ENCODE data around the gene KATNB1.

GRCh38 chr16:57770361-57770760 lies 34.8 kb downstream of the KATNB1 start:
- TF ChIP-seq, protein P1, sequence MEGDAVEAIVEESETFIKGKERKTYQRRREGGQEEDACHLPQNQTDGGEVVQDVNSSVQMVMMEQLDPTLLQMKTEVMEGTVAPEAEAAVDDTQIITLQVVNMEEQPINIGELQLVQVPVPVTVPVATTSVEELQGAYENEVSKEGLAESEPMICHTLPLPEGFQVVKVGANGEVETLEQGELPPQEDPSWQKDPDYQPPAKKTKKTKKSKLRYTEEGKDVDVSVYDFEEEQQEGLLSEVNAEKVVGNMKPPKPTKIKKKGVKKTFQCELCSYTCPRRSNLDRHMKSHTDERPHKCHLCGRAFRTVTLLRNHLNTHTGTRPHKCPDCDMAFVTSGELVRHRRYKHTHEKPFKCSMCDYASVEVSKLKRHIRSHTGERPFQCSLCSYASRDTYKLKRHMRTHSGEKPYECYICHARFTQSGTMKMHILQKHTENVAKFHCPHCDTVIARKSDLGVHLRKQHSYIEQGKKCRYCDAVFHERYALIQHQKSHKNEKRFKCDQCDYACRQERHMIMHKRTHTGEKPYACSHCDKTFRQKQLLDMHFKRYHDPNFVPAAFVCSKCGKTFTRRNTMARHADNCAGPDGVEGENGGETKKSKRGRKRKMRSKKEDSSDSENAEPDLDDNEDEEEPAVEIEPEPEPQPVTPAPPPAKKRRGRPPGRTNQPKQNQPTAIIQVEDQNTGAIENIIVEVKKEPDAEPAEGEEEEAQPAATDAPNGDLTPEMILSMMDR (IDR thresholded peaks at IDR 0.05): no peak
- TF ChIP-seq NR3C1 (CRISPR knock-in tag; conservative IDR thresholded peaks at IDR 0.05; ENCODE audit: low read depth) (no peak), GABPB1 (CRISPR knock-in tag; IDR thresholded peaks at IDR 0.05) (no peak), SP1 (CRISPR knock-in tag; conservative IDR thresholded peaks at IDR 0.05) (no peak), ZNF232 (CRISPR knock-in tag; IDR thresholded peaks at IDR 0.05) (no peak), ZNF396 (CRISPR knock-in tag; IDR thresholded peaks at IDR 0.05; ENCODE audit: borderline replicate concordance) (no peak), MXD4 (CRISPR knock-in tag; IDR thresholded peaks at IDR 0.05; ENCODE audit: borderline replicate concordance) (no peak), ATF1 (CRISPR knock-in tag; IDR thresholded peaks at IDR 0.05) (no peak)
- TF ChIP-seq, protein P2, sequence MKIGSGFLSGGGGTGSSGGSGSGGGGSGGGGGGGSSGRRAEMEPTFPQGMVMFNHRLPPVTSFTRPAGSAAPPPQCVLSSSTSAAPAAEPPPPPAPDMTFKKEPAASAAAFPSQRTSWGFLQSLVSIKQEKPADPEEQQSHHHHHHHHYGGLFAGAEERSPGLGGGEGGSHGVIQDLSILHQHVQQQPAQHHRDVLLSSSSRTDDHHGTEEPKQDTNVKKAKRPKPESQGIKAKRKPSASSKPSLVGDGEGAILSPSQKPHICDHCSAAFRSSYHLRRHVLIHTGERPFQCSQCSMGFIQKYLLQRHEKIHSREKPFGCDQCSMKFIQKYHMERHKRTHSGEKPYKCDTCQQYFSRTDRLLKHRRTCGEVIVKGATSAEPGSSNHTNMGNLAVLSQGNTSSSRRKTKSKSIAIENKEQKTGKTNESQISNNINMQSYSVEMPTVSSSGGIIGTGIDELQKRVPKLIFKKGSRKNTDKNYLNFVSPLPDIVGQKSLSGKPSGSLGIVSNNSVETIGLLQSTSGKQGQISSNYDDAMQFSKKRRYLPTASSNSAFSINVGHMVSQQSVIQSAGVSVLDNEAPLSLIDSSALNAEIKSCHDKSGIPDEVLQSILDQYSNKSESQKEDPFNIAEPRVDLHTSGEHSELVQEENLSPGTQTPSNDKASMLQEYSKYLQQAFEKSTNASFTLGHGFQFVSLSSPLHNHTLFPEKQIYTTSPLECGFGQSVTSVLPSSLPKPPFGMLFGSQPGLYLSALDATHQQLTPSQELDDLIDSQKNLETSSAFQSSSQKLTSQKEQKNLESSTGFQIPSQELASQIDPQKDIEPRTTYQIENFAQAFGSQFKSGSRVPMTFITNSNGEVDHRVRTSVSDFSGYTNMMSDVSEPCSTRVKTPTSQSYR (CRISPR knock-in tag; IDR thresholded peaks at IDR 0.05): no peak
- TF ChIP-seq, protein P3, sequence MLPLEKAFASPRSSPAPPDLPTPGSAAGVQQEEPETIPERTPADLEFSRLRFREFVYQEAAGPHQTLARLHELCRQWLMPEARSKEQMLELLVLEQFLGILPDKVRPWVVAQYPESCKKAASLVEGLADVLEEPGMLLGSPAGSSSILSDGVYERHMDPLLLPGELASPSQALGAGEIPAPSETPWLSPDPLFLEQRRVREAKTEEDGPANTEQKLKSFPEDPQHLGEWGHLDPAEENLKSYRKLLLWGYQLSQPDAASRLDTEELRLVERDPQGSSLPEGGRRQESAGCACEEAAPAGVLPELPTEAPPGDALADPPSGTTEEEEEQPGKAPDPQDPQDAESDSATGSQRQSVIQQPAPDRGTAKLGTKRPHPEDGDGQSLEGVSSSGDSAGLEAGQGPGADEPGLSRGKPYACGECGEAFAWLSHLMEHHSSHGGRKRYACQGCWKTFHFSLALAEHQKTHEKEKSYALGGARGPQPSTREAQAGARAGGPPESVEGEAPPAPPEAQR (CRISPR knock-in tag; IDR thresholded peaks at IDR 0.05): no peak
- TF ChIP-seq, protein P4, sequence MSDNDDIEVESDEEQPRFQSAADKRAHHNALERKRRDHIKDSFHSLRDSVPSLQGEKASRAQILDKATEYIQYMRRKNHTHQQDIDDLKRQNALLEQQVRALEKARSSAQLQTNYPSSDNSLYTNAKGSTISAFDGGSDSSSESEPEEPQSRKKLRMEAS (CRISPR knock-in tag; IDR thresholded peaks at IDR 0.05): no peak
